ENCODE measurements around the gene ICAM3. TPM values are rescaled to one million over a fixed set of nuclear protein-coding genes. Genes with fewer than 3 reads are reported as not detected.

Gene ICAM3
- total RNA-seq, 1 donor from 2014 or later, result 0.11 TPM

- no peaks in the 10 kb centered on the region for H3K27me3 ChIP-seq
- peaks cover 41 to 48% of the 10 kb centered on the region in 2 donors for H3K36me3 ChIP-seq
- H3K9me3 ChIP-seq, result no peaks in the 10 kb centered on the region
- H3K4me1 ChIP-seq, result peaks cover 0 to 6% of the 10 kb centered on the region in 2 donors
- intact Hi-C loops (cut with DNase I), result loop anchor here (5.0 kb wide), 1 partner anchor 66 kb away; the partner anchor contains the start of gene TYK2
- DNase-seq (ENCODE audit: low spot score in 2 of 2), result no peak
- peak overlapping the region in 1 of 2 donors; percentile 93 for H3K4me3 ChIP-seq
- H3K27ac ChIP-seq, result no peak overlapping the region
- TF ChIP-seq, protein P1, sequence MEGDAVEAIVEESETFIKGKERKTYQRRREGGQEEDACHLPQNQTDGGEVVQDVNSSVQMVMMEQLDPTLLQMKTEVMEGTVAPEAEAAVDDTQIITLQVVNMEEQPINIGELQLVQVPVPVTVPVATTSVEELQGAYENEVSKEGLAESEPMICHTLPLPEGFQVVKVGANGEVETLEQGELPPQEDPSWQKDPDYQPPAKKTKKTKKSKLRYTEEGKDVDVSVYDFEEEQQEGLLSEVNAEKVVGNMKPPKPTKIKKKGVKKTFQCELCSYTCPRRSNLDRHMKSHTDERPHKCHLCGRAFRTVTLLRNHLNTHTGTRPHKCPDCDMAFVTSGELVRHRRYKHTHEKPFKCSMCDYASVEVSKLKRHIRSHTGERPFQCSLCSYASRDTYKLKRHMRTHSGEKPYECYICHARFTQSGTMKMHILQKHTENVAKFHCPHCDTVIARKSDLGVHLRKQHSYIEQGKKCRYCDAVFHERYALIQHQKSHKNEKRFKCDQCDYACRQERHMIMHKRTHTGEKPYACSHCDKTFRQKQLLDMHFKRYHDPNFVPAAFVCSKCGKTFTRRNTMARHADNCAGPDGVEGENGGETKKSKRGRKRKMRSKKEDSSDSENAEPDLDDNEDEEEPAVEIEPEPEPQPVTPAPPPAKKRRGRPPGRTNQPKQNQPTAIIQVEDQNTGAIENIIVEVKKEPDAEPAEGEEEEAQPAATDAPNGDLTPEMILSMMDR (IDR thresholded peaks at IDR 0.05), result no peak
Measured at GRCh38 chr19:10316229-10317044, 23.0 kb downstream of the ICAM3 start.

GRCh38 chr19:10315335-10316214 is 23.8 kb downstream of the ICAM3 start, which contains the start of gene FDX2:
TSS of gene FDX2 (minus strand) at chr19:10316015. CDS start at chr19:10315996, 19 bp downstream.
- H3K36me3 ChIP-seq, result peaks cover 32 to 39% of the 10 kb centered on the region in 2 donors
- TF ChIP-seq, protein P1 (IDR thresholded peaks at IDR 0.05), result peak in 1 of 3 experiments; percentile 4

DNA sequence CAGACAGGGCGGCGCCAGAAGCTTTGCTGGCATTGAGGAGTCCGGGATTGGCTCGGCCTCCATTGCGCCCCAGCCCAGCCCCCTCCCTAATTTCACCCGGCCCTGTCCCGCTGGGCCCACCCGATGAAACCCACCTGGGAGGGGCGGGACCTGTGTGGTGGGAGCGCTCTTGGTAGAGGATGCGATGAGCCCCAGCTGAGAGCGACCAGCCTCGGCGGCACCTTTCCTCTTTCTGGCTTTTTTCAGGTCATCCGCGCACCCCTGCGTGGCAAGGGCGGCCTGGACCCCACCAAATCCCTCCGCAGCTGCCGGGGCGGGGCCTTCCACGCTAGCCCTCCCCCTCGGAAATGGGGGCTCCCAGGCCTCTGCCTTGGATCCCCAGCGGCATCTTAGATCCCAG is 30.0 kb downstream of the ICAM3 start, which contains the start of gene ZGLP1:
ZGLP1 (minus strand) TSS at position 393 of the 400 bp plus-strand sequence.
- TF ChIP-seq, protein P1 (IDR thresholded peaks at IDR 0.05), result no peak
- intact Hi-C loops (cut with DNase I), result no loop called here
- H3K27me3 ChIP-seq, result no peaks in the 10 kb centered on the region
- no peaks in the 10 kb centered on the region for H3K9me3 ChIP-seq
- H3K4me1 ChIP-seq, result no peaks in the 10 kb centered on the region
- H3K4me3 ChIP-seq, result no peak within 1 kb of the TSS
- H3K27ac ChIP-seq, result no peak within 1 kb of the TSS
- no peak for DNase-seq (ENCODE audit: low spot score in 2 of 2)
- H3K36me3 ChIP-seq, result peaks cover 0 to 8% of the 10 kb centered on the region in 2 donors

More at GRCh38 chr19:10315335-10316214, 23.8 kb downstream of the ICAM3 start, which contains the start of gene FDX2:
- intact Hi-C loops (cut with DNase I), result loop anchor here (5.0 kb wide), 1 partner anchor 67 kb away; the partner anchor contains the start of gene TYK2
- DNase-seq (ENCODE audit: low spot score in 2 of 2), result peak in 1 of 2 donors; percentile 92
- Histone ChIP-seq H3K9me3 (no peaks in the 10 kb centered on the region), H3K4me1 (peaks cover 0 to 6% of the 10 kb centered on the region in 2 donors), H3K27me3 (no peaks in the 10 kb centered on the region), H3K4me3 (peak within 1 kb of the TSS; percentile 88 to 93), H3K27ac (no peak within 1 kb of the TSS)

GRCh38 chr19:10306327-10306726 is 33.1 kb downstream of the ICAM3 start:
- H3K9me3 ChIP-seq, result no peaks in the 10 kb centered on the region
- TF ChIP-seq, protein P1 (IDR thresholded peaks at IDR 0.05), result no peak
- intact Hi-C loops (cut with DNase I), result no loop called here
- H3K4me1 ChIP-seq, result no peaks in the 10 kb centered on the region
- peaks cover 0 to 8% of the 10 kb centered on the region in 2 donors for H3K36me3 ChIP-seq
- no peak for DNase-seq (ENCODE audit: low spot score in 2 of 2)
- H3K27me3 ChIP-seq, result no peaks in the 10 kb centered on the region
- H3K4me3 ChIP-seq, result no peak overlapping the region
- no peak overlapping the region for H3K27ac ChIP-seq

DNA sequence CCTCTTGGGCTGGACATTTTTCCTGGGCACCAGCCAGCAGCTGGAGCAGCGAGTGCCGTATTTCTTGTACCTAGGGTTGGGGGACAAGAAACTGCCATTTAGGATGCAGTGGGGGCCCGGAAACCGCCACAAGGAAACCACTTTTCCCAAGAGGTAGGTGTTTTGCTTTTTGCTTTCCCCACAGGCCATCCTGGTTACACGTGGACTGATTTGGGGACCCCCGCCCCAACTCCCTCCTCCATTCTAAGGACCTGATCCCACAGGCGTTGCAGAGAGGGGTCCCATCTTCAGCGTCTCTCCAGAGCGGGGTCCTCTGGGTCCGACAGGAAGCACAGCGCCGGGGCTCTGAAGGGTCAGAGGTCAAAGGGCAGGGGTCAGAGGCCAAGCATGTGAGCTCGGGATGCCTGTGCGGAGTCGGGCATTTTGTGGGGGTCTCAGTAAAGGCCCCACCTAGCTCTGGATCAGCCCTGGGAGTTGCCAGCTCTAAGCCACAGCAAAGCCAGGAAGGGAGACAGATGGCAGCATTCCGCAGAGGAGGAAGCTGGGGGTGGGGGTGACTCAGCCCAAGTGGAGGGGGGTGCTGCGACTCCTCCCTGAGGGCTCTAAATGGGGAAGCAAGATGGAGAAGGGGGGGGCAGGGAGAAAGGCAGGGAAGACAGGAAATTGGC is 34.2 kb downstream of the ICAM3 start:
- Histone ChIP-seq H3K27me3 (no peaks in the 10 kb centered on the region), H3K4me1 (no peaks in the 10 kb centered on the region), H3K9me3 (no peaks in the 10 kb centered on the region), H3K27ac (no peak overlapping the region), H3K36me3 (peaks cover 0 to 6% of the 10 kb centered on the region in 2 donors), H3K4me3 (no peak overlapping the region)
- DNase-seq (ENCODE audit: low spot score in 2 of 2), result no peak
- intact Hi-C loops (cut with DNase I), result no loop called here
- TF ChIP-seq, protein P1 (IDR thresholded peaks at IDR 0.05), result no peak
